ENCODE results near the gene BRD7. TPM values are rescaled to one million over a fixed set of nuclear protein-coding genes. Genes with fewer than 3 reads are reported as not detected.

BRD7 gene
- total RNA-seq: 29.2 TPM

DNA sequence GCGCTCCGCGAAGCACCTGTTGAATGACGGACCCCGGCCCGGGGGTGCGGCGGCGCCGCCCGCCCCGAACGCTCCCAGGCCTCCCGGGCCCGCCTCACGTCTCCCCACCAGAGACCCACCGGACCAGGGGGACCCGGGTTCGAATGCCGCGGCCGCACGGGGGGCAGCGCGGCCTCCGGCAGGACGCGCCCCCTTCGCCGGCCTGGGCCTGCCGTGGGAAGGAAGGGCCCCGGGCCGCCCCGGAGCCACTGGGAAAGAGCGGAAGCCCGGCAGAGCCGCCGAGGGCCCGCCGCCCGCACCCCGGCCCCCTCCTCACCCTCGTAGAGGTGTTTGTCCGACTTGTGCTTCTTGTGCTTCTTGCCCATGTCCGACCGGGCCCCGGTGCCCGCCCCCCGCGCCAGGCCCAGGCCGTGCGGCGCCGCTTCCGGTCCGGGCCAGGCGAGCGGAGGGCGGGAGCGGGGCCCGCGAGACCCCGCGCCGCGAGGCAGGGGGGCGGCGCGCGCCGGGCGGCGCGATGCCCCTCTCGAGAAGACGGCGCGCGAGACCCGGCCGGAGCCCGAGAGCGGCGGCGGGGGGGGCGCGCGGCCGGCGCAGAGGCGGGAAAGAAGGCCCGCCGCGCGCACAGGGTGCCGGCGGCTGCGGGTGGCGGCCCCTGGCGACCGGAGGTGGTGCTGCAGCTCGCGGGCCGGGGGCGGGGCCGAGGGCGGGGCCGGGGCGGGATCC lies at the start of gene BRD7:
TSS of gene BRD7 (minus strand) at position 579 of the 723 bp plus-strand sequence. CDS start at position 365, 214 bp downstream.
- DNase-seq: peak; percentile 65

DNA sequence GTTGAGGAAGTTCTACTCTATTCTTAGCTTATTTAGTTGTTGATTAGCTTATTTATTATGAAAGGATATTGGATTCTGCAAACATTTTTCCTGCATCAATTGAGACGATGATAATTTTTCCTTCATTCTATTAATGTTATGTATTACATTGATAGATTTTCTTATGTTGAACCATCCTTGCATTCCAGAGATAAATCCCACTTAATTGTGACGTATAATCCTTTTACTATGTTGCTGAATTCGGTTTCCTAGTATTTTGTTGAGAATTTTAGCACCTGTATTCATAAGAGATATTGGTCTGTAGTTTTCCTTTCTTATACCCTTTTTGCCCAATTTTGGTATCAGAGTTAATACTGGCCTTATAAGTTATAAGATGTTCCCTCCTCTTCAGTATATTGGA lies 47.6 kb upstream of the BRD7 start:
- DNase-seq: no peak

DNA sequence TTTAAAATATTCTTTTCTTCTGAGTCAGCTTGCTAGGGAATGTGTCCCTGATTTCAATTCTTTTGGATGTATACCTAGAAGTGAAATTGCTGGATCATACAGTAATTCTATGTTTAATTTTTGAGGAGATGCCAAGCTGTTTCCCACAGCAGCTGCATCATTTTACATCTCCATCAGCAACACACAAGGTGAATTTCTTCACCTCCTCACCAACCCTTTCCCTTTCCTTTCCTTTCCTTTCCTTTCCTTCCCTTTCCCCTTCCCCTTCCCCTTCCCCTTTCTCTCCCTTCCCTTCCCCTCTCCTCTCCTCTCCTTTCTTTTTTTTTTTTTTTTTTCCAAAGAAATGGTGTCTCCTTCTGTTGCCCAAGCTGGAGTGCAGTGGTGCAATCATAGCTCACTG lies 45.4 kb upstream of the BRD7 start:
- DNase-seq: no peak

DNA sequence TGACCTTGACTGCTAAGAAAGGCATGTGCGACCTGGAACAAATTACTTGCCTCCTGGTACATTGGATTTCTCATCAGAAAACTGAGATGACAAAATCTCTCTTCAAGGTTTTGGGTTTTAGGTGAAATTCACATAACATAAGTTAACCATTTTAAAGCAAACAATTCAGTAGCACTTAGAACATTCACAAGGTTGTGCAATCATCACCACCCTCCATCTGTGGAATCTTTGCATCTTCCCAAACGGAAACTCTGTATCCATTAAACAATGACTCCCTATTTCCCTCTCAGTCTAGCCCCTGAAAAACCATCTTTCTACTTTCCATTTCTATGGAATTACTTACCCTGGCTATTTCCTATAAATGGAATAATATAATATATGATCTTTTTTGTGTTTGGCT lies 42.2 kb upstream of the BRD7 start:
- DNase-seq: no peak

DNA sequence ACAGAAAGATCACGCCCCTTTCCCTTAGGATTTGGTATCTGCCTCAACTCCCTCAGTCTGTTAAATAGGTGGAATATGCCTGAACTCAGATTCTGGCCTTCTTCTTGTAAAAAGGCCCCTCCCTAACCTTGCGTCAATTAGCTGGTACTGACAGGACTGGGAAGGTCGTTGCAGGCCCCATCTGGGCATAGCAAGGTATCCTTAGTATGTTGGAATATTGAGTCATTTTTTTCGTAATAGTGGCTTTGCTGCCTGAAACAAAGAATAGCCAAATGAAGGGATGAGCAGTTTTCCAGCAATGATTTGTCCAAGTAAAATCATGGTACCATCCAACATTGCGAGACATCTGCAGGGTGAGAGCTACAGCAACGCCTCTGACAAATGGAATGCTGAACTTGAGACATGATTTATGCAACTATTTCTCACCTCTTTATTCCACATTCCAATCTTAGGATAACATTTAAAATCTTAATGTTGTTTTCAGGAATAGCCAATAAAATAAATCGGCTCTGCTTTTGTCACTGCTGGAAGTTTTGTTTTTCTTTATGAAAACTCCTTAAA lies 39.3 kb upstream of the BRD7 start:
- DNase-seq: no peak

DNA sequence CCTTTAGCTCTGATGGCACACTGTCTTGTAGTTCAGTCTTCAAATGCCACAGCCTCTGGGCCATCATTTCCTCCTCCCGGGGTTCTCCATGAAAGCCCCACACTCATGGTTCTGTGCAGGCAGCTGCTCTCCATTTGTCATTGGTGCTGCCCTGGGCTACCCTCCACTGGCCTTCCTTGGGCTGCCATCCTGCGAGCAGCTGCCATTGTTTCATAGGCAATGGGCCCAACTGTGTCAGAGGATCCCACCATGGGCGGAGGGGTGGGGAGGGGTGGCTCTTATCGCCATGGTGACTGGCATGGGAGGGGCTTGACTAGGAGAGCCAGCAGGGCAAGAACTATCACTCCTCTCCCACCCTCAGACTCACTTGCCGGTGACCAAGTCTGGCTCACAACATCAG lies 38.6 kb upstream of the BRD7 start:
- no peak for DNase-seq

DNA sequence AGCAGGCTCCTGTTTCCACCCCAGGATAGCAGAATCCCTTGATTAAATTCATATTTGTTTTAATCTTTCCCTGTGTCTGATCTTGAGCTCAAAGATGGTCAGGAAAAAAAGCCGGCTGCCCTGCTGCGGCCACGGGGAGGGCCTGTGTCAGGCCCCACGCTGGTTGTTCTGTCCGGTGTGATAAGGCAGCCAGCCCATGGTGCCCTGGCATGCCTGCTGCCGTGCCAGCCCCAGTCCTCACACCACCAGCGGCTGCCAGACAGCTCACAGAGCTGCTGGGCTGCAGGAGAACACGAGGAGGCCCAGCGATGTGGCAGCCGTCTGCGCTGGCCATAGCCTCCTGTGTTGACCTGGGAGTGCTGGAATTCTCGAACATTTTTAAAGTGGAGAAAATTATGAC lies 34.7 kb upstream of the BRD7 start:
- DNase-seq: no peak

DNA sequence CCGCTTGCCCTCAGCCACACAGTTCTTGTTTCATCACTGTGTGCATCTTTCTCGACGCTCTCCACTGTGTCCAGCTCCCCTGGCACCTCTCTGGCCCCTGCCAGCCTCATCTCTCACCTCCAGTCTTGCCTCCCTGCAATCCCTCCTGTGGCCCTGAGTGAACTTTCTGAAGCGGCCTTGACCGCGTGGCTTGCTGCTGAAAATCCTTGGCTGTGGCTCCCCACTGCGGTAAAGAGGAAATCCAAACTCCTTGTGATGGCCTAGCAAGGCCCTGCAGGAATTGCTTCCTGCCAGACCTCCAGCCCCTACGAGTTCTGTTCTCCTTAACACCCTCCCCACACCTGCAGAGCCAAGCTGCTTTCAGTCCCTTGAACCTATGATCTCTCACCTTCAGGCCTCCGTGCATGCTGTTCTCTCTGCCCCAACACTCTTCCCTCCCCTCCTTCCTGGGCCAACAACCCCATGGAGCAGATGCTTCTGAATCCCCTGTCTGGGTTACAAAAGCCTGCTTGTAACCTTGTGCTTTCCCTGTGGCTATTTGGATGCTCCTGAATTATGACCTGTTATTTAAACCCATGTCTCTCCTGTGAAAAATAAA lies 33.6 kb upstream of the BRD7 start:
- no peak for DNase-seq

DNA sequence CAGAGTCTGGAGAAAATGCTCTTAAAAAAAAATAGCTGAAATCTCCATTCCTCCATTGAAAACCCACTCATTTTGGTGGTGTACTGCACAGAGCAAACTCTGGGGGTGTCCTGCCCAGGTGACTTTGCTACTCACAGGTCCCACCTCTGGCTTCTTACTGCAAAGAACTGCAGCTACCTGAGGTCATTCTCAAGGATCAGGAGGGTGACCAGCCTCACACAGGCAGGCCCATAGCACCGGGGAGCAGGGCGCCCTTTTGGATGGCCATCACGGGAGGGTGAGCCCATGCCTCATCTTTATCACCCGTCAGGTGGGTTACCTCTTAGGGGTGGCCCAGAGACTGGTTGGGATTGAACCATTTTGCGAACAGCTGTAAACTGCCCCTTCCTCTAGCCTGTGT lies 32.6 kb upstream of the BRD7 start:
- no peak for DNase-seq

DNA sequence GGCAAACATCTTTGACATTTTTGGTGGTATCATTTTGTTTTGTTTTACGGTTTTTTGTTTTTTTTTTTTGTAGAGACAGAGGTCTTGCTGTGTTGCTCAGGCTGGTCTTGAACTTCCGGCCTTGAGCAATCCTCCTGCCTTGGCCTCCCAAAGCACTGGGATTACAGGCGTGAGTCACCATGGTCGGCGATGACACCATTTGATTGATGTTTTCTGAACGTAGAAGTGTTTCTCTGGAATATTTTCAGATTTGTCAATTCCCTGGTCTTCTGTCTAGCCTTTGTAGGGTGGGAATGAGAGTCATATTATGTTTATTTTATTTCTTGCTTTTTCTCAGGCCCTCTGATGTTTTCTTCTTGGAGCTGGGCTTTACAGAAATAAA lies 32.2 kb upstream of the BRD7 start:
- DNase-seq: no peak

DNA sequence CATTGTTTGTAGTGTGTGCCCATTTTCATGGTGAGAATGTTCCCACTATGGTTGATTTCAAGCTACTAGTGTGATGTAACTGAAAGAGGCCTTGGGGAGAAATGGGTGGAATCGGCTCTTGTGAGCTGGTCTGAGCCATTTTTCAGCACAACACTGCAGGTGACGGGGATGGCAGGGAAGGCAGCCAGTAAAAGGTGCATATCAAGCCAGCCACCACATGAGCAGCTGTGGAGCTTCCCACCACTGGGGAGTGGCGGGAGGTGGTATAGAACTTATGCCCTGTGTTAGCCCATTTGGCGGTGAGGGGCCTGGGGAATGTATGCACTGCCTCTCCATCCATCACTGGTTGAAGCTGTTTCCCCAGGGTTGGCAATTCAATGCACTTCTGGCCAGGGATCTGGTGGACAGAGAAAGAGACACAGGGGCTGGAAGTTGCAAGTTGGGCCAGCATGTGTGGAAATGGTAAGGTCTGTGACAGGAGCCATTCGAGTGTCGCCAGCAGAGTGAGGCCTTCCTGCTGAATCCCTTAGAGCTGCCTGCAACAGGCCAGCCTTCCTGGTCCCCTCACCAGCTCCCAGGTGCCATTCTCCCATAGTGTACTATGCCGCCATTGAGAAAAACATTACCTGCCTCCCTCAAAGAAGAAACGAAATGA lies 31.7 kb upstream of the BRD7 start:
- no peak for DNase-seq

DNA sequence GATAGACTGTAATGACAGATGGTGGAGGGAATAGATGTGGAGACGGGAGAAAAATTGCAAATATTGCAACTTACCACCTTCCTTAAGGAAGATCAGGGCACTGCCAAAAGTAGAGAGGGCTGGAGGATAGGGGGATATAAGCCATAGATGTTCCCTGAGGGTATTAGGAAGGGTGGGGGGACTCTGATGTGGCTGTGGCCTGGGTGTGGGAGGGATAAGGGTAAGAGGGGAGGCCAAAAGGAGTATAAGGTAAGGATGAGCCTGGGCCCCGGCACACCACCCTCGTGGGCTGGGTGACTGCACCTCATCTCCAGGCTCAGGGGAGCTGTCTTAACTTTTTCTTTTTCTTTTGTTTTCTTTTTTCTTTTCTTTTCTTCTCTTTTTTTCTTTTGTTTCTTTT lies 30.6 kb upstream of the BRD7 start:
- DNase-seq: no peak

DNA sequence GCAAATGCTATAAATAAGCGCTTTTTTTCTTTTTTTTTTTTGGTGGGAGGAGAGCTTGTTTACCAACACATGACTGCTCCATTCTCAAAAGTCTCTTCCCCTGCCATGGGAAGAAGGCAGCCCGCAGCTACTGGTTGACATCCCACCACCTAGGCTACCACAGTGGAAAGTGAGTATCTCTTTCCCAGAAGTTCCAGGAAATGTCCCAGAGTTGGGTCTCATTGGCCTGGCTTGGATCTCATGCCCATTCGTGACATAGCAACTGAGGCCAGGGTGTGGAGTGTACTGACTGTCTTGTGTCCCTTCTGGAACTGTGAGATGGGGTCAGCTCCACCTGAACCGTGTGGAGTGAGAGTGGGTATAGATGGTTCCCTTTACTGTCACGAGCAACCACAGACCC lies 29.5 kb upstream of the BRD7 start:
- DNase-seq: no peak

DNA sequence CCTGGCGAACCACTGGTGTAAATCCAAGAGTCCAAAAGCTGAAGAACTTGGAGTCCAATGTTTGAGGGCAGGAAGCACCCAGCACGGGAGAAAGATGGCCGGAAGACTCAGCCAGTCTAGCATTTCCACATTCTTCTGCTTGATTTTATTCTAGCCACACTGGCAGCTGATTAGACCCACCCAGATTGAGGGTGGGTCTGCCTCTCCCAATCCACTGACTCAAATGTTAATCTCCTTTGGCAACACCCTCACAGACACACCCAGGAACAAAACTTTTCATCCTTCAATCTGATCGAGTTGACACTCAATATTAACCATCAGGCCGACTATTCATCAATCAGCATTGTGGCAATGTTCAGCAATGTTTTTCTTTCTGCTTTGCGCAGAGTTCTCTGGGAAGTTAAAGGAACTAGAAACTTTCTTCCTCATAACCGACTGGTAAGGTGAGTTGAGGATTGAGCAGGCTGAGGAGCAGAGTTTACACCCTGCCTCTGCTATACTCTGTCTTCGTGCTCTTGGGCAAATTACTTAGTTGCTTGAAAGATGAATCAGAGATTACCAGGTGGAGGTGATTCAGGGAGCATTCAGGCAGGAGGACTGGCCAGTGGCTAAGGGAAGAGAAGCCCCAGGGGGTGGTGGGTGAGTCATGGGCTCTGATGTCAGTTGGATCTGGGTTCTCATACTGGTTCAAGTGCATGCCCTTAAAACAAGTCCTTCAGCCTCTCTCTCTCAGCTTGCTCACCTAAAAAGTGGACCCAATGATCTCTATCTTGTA lies 28.2 kb upstream of the BRD7 start:
- no peak for DNase-seq

DNA sequence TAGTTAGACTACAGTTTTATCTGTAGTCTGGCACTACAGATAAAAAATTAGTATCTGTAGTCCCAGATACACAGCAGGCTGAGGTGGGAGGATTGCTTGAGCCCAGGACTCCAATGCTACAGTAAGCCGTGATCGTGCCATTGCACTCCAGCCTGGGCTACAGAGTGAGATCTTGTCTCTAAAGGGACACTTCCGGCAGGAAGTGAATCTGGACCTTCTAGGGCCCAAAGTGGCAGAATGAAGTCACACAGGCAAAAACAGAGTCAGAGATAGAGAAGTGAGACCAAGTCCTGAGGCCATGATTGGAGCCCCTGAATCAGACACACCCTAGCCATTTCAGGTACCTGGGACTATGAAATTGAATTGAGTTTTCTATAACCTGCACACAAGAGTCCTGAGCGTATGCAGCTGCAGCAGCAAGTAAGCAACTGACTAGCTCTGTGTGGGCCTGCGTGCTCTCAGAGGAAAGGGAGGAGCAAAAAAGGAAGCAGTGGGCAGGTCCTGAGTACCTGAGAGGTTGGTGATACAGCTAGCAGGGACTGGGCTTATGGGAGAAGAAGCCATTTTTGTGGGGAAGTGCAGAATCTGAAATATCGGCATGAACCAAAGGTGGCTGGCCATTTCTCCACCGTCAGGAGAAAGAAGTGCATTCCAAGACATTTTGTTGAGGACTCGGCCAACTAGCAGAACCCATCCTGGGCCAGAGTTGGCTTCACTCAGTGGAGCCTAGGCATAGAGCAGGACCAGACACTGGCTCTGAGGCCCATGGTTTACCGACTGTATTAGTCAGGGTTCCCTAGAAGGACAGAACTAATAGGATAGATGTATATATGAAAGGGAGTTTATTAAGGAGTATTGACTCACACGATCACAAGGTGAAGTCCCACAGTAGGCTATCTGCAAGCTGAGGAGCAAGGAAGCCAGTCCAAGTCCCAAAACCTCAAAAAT lies 27.2 kb upstream of the BRD7 start:
- no peak for DNase-seq

DNA sequence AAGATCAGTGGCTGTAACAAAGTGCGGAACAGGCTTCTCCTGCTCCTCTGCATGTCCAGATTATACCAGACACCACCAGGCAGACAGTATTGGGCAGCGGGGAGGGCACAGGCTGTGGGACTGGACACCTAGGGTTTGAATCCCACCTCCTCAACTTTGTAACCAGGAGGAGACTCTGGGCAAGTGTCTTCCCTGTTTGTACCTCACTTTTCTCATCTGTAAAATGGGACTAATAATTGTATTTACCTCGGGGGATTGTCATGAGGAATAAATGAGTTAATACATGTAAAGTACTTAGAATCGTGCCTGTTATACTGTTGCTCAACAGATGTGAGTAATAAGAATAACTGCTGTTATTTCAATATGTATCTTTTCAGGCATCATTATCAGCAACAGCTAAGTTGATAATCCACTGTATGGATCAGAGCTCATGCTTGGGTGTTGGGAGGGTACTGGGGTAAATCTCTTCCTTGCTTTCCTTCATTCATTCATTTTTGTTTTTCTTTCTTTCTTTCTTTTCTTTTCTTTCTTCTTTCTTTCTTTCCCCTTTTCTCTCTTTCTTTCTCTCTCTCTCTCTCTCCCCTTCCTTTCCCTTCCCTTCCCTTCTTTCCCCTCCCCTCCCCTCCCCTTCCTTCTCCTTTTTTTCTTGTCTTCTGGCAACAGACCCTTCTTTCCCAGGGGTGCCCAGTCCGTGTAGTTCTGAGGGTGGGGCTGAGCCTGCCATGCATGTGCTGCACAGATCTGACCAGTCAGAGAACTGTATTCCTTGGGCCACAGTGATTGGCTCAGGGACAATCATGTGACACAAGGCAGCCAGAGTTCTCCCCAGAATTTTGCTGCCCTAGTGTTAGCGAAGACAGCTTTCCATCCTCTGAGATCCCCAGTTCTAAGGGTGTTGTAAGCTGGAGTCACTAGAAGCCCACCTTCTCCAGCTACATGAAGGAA lies 25.3 kb upstream of the BRD7 start:
- DNase-seq: no peak

DNA sequence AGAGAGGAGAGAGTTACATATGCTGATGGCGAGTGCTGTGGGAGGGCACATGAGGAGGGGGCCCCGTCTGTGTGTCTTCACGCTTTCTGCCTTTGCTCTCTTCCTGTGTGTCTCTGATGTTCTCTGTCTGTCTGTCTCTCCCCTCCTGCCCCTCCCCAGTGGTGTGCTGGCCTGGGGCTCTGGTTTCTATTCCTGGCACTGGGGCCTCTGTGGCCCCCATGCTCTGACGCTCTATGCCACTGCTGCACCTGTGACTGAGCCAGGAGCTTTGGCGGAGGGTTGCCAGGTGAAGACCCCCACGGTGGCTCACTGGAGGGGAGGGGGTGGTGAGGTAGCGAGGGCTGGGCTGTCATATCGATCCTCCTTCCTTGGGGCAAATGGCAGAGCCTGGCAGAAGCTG lies 24.6 kb upstream of the BRD7 start:
- DNase-seq: no peak

DNA sequence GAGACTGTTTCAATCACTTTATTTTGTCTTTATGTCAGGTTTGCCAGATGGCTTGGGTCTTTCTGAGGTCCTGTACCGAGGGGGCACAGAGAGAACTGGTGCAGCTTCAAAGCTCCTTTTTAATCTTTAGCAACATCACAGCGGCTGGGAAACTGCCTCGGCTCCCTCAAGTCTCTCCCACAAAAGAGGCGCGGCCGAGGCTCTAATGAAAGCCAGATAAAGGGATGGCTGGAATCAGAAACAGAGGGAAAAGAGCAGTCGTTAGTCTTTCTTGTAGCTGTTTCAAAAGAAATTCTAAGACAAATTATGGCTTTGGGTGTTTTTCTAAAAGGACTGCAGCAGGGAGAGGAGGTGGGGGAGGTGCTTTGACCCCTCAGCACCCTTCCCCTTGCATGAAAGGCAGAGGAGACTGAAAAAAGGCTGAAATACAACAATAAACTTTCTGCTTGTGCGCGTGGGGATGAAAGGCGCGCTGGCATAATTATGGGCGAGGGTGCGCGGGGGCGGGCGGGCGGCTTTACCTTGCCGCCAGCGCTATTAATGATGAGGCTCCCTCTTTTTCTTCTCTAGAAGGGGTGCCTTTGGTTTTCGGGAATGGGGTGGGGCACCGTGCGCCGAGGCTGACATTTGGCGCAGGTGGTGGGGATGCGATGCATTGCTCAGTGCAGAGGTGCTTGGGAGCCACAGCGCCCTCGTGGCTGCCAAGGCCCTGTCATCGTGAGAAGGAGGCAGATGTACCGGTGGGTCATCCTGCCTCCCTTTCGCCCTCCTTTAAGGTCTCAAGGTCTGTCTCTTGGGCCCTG lies 22.3 kb upstream of the BRD7 start:
- peak; percentile 16 for DNase-seq

DNA sequence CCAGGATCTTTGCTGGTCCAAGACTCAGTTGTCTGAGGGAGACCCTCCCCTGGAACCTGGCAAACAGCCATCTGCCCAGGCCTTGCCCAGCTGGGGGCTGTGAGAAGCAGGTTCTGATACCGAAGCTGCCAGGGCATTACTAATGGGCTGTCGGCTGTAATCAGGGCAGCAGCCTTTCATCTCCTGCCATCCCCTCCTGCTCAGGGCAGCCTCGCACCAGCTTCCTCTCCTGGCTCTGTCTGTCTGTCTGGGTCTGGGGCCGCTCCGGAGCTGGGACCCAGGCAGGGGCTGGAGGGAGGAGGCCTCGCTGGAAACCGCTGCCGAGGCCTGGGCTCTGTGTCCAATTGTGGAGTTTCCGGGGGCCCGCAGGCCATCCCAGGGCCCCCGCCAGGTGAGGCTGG lies 21.6 kb upstream of the BRD7 start:
- no peak for DNase-seq

DNA sequence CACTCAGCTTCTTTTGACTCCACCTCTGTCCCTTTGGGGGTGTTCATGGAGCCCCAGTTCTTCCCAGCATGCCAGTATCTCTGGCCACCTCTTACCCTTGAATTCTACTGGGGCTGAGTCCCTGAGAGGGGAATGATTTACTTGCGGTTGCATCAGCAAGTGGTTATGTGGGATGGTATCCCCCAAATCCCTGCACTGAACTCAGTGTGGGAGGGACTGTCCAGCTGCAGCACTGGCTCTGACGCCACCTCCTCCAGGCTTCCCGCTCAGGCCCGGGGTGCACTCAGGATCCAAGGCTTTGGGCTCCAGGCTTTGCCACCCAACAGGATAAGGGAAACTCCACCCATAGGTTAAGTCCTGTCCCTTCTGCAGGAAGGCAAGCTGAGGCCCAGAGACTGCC lies 21.1 kb upstream of the BRD7 start:
- no peak for DNase-seq

Measured in skin of body (tissue), 2 donors.